H1 (cell line): ENCODE results near the gene C12orf56. TPM values are rescaled to one million over a fixed set of nuclear protein-coding genes. Genes with fewer than 3 reads are reported as not detected.

Experiments used
- CTCF ChIA-PET: fragments of 300-600 bp; sonication (Branson Sonifier 250); formaldehyde crosslinking; loops from one replicate; lab custom pipeline; 2021; ENCODE audit not compliant: partially characterized antibody; lab: Charles Lee
- POLR2A ChIA-PET: fragments of 300-600 bp; sonication (Branson Sonifier 250); formaldehyde crosslinking; loops from one replicate; lab custom pipeline; 2021; ENCODE audit warnings: inconsistent platforms; ENCODE audit not compliant: partially characterized antibody; lab: Charles Lee
- DNase-seq, 2 experiments: peaks; one replicate each; pipeline versions ENCODE4 v3.0.0 to v3.0.0-alpha.2; 2010 to 2022; ENCODE audit warnings: low spot score in 2 of 2, low read depth in 1 of 2, mixed read lengths in 1 of 2
- FAIRE-seq: peaks from 2 replicates; lab custom pipeline; 2011; peaks lifted over from hg19 to GRCh38; lab: Jason Lieb, UNC
- H2AFZ ChIP-seq: 2 replicates; pipeline ENCODE4 v1.8.1; 2012; ENCODE audit warnings: low read length, inconsistent platforms
- H2AK5ac ChIP-seq: 2 replicates; pipeline ENCODE4 v1.6.1; 2013; ENCODE audit warnings: low read depth, low read length
- H2BK120ac ChIP-seq: replicated peaks from 2 replicates; pipeline ENCODE3; 2013; ENCODE audit warnings: low read depth, low read length, inconsistent platforms
- H2BK12ac ChIP-seq: 2 replicates; pipeline ENCODE4 v1.6.1; 2013; ENCODE audit warnings: low read depth, low read length
- H2BK15ac ChIP-seq: 2 replicates; pipeline ENCODE4 v1.6.1; 2013; ENCODE audit warnings: low read length
- H2BK20ac ChIP-seq: 2 replicates; pipeline ENCODE4 v1.6.1; 2013; ENCODE audit warnings: low read length
- H2BK5ac ChIP-seq: 2 replicates; pipeline ENCODE4 v1.6.1; 2013; ENCODE audit warnings: low read depth, low read length
- H3K14ac ChIP-seq: 2 replicates; pipeline ENCODE4 v1.6.1; 2013; ENCODE audit warnings: inconsistent platforms; ENCODE audit not compliant: insufficient read length
- H3K18ac ChIP-seq: 2 replicates; pipeline ENCODE4 v1.6.1; 2013; ENCODE audit warnings: low read length; ENCODE audit errors: extremely low read depth
- H3K23ac ChIP-seq: 2 replicates; pipeline ENCODE4 v1.6.1; 2013; ENCODE audit warnings: inconsistent platforms; ENCODE audit not compliant: insufficient read length
- H3K23me2 ChIP-seq: 2 replicates; pipeline ENCODE4 v1.6.1; 2013; ENCODE audit warnings: low read depth, low read length
- H3K27ac ChIP-seq: 2 replicates; pipeline ENCODE4 v1.6.1; 2011; ENCODE audit warnings: low read depth, low read length, inconsistent platforms
- H3K27me3 ChIP-seq, 4 experiments: replicated peaks in 1 of 4; 1 replicate in 1 of 4; 2 replicates in 3 of 4; pipeline versions ENCODE4 v1.6.1 to v1.8.1; 2011 to 2013; ENCODE audit warnings: low read length in 3 of 4, mild to moderate bottlenecking in 3 of 4, inconsistent platforms in 2 of 4, mixed read lengths in 2 of 4, moderate library complexity in 1 of 4; ENCODE audit not compliant: control insufficient read depth in 3 of 4, insufficient read depth in 3 of 4; ENCODE audit errors: extremely low read depth in 1 of 4
- H3K36me3 ChIP-seq, 4 experiments: 2 replicates each; pipeline versions ENCODE4 v1.6.1 to v1.8.1; 2011 to 2013; ENCODE audit warnings: mild to moderate bottlenecking in 4 of 4, low read length in 3 of 4, moderate library complexity in 2 of 4, control low read depth in 1 of 4, inconsistent platforms in 1 of 4; ENCODE audit not compliant: insufficient read depth in 4 of 4, control insufficient read depth in 2 of 4
- H3K4ac ChIP-seq: replicated peaks from 2 replicates; pipeline ENCODE3; 2013; ENCODE audit warnings: low read length, low read depth, mixed read lengths, inconsistent platforms; ENCODE audit not compliant: insufficient read length
- H3K4me1 ChIP-seq, 4 experiments: replicated peaks in 1 of 4; 1 replicate in 1 of 4; 2 replicates in 3 of 4; pipeline versions ENCODE4 v1.6.1 to v1.8.1; 2011 to 2013; ENCODE audit warnings: low read length in 3 of 4, inconsistent platforms in 2 of 4, mixed read lengths in 1 of 4; ENCODE audit not compliant: insufficient read depth in 4 of 4, control insufficient read depth in 3 of 4
- H3K4me2 ChIP-seq, 2 experiments: 2 replicates each; pipeline versions ENCODE4 v1.6.1 to v1.8.1; 2011 to 2013; ENCODE audit warnings: low read depth in 2 of 2, low read length in 2 of 2, control low read depth in 1 of 2, inconsistent platforms in 1 of 2, mild to moderate bottlenecking in 1 of 2; ENCODE audit not compliant: insufficient read depth in 1 of 2
- H3K4me3 ChIP-seq, 4 experiments: fragments of 200-600, 300-600 bp in 1 of 4; sonication (generic), shearing (Covaris generic), sonication (Bioruptor Twin) in 1 of 4; 2 replicates each; pipeline versions ENCODE4 v1.5.1 to v1.8.1; 2011 to 2016; ENCODE audit warnings: low read length in 4 of 4, low read depth in 3 of 4, control low read depth in 2 of 4, inconsistent platforms in 2 of 4, mild to moderate bottlenecking in 2 of 4, mixed read lengths in 1 of 4, moderate library complexity in 1 of 4; ENCODE audit not compliant: insufficient read depth in 2 of 4; ENCODE audit errors: extremely low read depth in 1 of 4
- H3K56ac ChIP-seq: replicated peaks from 2 replicates; pipeline ENCODE3; 2013; ENCODE audit warnings: low read depth, mild to moderate bottlenecking, mixed read lengths, low read length, inconsistent platforms; ENCODE audit not compliant: insufficient read length
- H3K79me1 ChIP-seq: 2 replicates; pipeline ENCODE4 v1.6.1; 2013; ENCODE audit warnings: low read depth, low read length, control low read depth
- H3K79me2 ChIP-seq, 2 experiments: 2 replicates each; pipeline versions ENCODE4 v1.6.1 to v1.8.1; 2012 to 2013; ENCODE audit warnings: low read length in 2 of 2, mild to moderate bottlenecking in 2 of 2, inconsistent platforms in 1 of 2; ENCODE audit not compliant: insufficient read depth in 2 of 2, control insufficient read depth in 1 of 2
- H3K9ac ChIP-seq, 4 experiments: replicated peaks in 1 of 4; 1 replicate in 1 of 4; 2 replicates in 3 of 4; pipeline versions ENCODE4 v1.6.1 to v1.8.1; 2011 to 2013; ENCODE audit warnings: low read depth in 3 of 4, low read length in 3 of 4, control low read depth in 2 of 4, mild to moderate bottlenecking in 2 of 4, moderate library complexity in 2 of 4, inconsistent platforms in 1 of 4; ENCODE audit errors: extremely low read depth in 1 of 4
- H3K9me3 ChIP-seq, 2 experiments: 2 replicates each; pipeline versions ENCODE4 v1.6.1 to v1.8.1; 2012 to 2013; ENCODE audit warnings: mild to moderate bottlenecking in 2 of 2, moderate library complexity in 2 of 2, control low read depth in 1 of 2, inconsistent platforms in 1 of 2, low read depth in 1 of 2, low read length in 1 of 2, mixed read lengths in 1 of 2; ENCODE audit not compliant: insufficient read depth in 2 of 2
- H4K20me1 ChIP-seq, 2 experiments: replicated peaks in 1 of 2; 2 replicates each; pipeline versions ENCODE3 to v1.8.1; 2011 to 2013; ENCODE audit warnings: inconsistent platforms in 2 of 2, low read length in 2 of 2, mild to moderate bottlenecking in 1 of 2; ENCODE audit not compliant: insufficient read depth in 2 of 2, control insufficient read depth in 1 of 2
- H4K5ac ChIP-seq: 2 replicates; pipeline ENCODE4 v1.6.1; 2013; ENCODE audit warnings: low read length, low read depth, mixed read lengths, inconsistent platforms; ENCODE audit not compliant: insufficient read length
- H4K8ac ChIP-seq: 2 replicates; pipeline ENCODE4 v1.8.0; 2013; ENCODE audit warnings: mild to moderate bottlenecking, moderate library complexity, low read length, inconsistent platforms; ENCODE audit not compliant: insufficient read depth; ENCODE audit errors: extremely low read depth
- H4K91ac ChIP-seq: replicated peaks from 2 replicates; pipeline ENCODE3; 2013; ENCODE audit warnings: low read length, mixed read lengths, inconsistent platforms; ENCODE audit not compliant: insufficient read length
- ASH2L ChIP-seq: fragments of 200-600, 300-600 bp; sonication (generic); IDR thresholded peaks from one replicate; pipeline ENCODE4 v1.7.1; 2017; ENCODE audit warnings: low read length
- BACH1 ChIP-seq: IDR thresholded peaks from 2 replicates; pipeline ENCODE4 v1.6.1; 2012; ENCODE audit warnings: low read length, improper control_type of control experiment
- KDM4A ChIP-seq: IDR thresholded peaks from one replicate; pipeline ENCODE4 v1.7.1; 2012; ENCODE audit warnings: low read depth, mild to moderate bottlenecking, moderate library complexity, low read length, inconsistent platforms; ENCODE audit not compliant: severe bottlenecking
- NANOG ChIP-seq: IDR thresholded peaks from 2 replicates; pipeline ENCODE4 v1.6.1; 2011; ENCODE audit warnings: low read length, low read depth, mild to moderate bottlenecking, inconsistent platforms; ENCODE audit not compliant: insufficient read depth, poor library complexity, severe bottlenecking
- TEAD4 ChIP-seq: IDR thresholded peaks from 2 replicates; pipeline ENCODE4 v1.6.1; 2012; ENCODE audit warnings: low read depth, low read length, inconsistent platforms, mixed read lengths
- YY1 ChIP-seq: IDR thresholded peaks from 2 replicates; pipeline ENCODE4 v1.6.1; 2011; ENCODE audit warnings: low read depth, mild to moderate bottlenecking, low read length
- WGBS, 2 experiments: shearing (Covaris generic) in 1 of 2; methylation state at CpG; one replicate each; pipeline versions ENCODE4 v1.1.6 to v1.1.7; 2013 to 2015; ENCODE audit warnings: low lambda C conversion rate in 2 of 2, mixed read lengths in 2 of 2, inconsistent platforms in 1 of 2, low coverage in 1 of 2, missing lambda C conversion rate in 1 of 2; ENCODE audit not compliant: insufficient replicate concordance in 2 of 2, insufficient coverage in 1 of 2, insufficient read length in 1 of 2; ENCODE audit errors: extremely low coverage in 1 of 2, missing lambda C conversion rate in 1 of 2; 5-methylcytosine and 5-hydroxymethylcytosine counted together
- polyA plus RNA-seq, 7 experiments: library from polyadenylated mRNA; depleted of rRNA in 3 of 7; stranded (reverse) in 5 of 7; unstranded in 2 of 7; fragments of >200 nt in 5 of 7; fragments of 200-250 nt in 2 of 7; gene quantifications; 1 replicate in 5 of 7; 2 replicates in 1 of 7; 4 replicates in 1 of 7; pipeline versions ENCODE4 v1.2.1 to v1.2.3, GENCODE V29; 2011 to 2013; ENCODE audit warnings: missing spikeins in 2 of 7, mixed read lengths in 2 of 7
- total RNA-seq: library from RNA; stranded (reverse); fragmentation: NEBNext Ultra II Directional; extraction: Animal tissue kit (Norgen Biotek cat#: 25700); gene quantifications from 2 replicates; pipeline ENCODE4 v1.2.1, GENCODE V29; 2021
- TF ChIP-seq, protein P1 (sequence below): IDR thresholded peaks from 2 replicates; pipeline ENCODE4 v1.6.1; 2012; ENCODE audit warnings: inconsistent platforms

The C12orf56 gene
- total and polyA plus RNA-seq, 2 of the 8 experiments (the other 6 are each of a cell fraction or from before 2014, with no cell fraction given), result 1.1 to 2.9 TPM

DNA sequence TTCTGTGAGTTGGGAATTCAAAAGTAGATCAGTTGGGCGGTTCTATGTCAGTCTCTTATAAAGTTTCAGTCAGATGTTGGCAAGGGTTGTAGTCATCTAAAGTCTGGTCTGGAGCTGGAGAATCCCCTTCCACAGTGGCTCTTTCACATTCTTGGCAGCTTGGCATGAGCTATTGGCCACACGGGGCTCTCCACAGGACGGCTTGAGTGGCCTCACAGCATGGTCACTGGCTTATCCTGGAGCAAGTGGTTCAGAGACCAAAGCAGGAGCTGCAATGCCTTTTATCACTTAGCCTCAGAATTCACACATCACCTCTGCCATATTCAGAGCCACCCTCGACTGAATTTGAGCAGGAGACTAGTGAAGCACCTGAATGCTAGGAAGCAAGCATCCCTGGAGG is 161.3 kb downstream of the C12orf56 start:
- H4K8ac ChIP-seq, result no peak overlapping the region
- no peak overlapping the region for H3K18ac ChIP-seq
- FAIRE-seq (no peak), DNase-seq (no peak)
- H3K23me2 ChIP-seq, result no peaks in the 10 kb centered on the region
- H3K9ac ChIP-seq, result no peak overlapping the region
- H3K4me3 ChIP-seq, result no peak overlapping the region
- no peak overlapping the region for H3K14ac ChIP-seq
- H3K23ac ChIP-seq, result no peak overlapping the region
- H3K9me3 ChIP-seq, result no peaks in the 10 kb centered on the region
- POLR2A ChIA-PET, result no interaction called here
- no peak overlapping the region for H2BK12ac ChIP-seq
- WGBS, 2 experiments, result 66% methylated on average over 4 of the region's 4 CpGs; no CpG with 5 or more reads in 1 of the 2 experiments
- H3K27ac ChIP-seq, result no peak overlapping the region
- H4K5ac ChIP-seq, result no peak overlapping the region
- H2BK15ac ChIP-seq, result no peak overlapping the region
- no peak overlapping the region for H3K4me2 ChIP-seq
- H4K20me1 ChIP-seq, result no peaks in the 10 kb centered on the region
- TF ChIP-seq, protein P1, sequence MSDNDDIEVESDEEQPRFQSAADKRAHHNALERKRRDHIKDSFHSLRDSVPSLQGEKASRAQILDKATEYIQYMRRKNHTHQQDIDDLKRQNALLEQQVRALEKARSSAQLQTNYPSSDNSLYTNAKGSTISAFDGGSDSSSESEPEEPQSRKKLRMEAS, result 0 out of 2 replicates have a peak, but pooled peaks have one; percentile 16
- no peak for TF ChIP-seq ASH2L
- TF ChIP-seq KDM4A, result no peak
- TF ChIP-seq YY1, result 0 out of 2 replicates have a peak, but pooled peaks have one; percentile 30
- TF ChIP-seq TEAD4, result peak; percentile 52; the same call in 1 of the 2 replicates
- TF ChIP-seq BACH1, result no peak
- peak; percentile 88 for TF ChIP-seq NANOG
- H3K4me1 ChIP-seq, result peaks cover 0 to 2% (median under 1%) of the 10 kb centered on the region in 4 experiments; a peak in 2 of 7 replicates
- H2BK5ac ChIP-seq, result no peak overlapping the region
- H3K27me3 ChIP-seq, result no peaks in the 10 kb centered on the region
- H4K91ac ChIP-seq, result no peak overlapping the region
- CTCF ChIA-PET, result interaction anchor here (0.6 kb wide), 1 partner anchor 138 kb away, joined by 3 read pairs; no protein-coding TSS in a partner anchor
- H2AK5ac ChIP-seq, result no peak overlapping the region
- no peaks in the 10 kb centered on the region for H3K79me2 ChIP-seq
- no peak overlapping the region for H3K56ac ChIP-seq
- H3K36me3 ChIP-seq, result no peaks in the 10 kb centered on the region
- no peak overlapping the region for H3K4ac ChIP-seq
- H2BK120ac ChIP-seq, result no peak overlapping the region
- H3K79me1 ChIP-seq, result no peaks in the 10 kb centered on the region
- H2BK20ac ChIP-seq, result no peak overlapping the region
- H2AFZ ChIP-seq, result no peak overlapping the region
